HG02973 (cell line): ENCODE results near the gene CFAP299.

Experiments
- ATAC-seq: cut with Tn5 transposase; IDR thresholded peaks from one replicate; pipeline ENCODE4 v1.9.1; 2021; ENCODE audit warnings: moderate library complexity; ENCODE audit not compliant: unreplicated experiment

The CFAP299 gene

DNA sequence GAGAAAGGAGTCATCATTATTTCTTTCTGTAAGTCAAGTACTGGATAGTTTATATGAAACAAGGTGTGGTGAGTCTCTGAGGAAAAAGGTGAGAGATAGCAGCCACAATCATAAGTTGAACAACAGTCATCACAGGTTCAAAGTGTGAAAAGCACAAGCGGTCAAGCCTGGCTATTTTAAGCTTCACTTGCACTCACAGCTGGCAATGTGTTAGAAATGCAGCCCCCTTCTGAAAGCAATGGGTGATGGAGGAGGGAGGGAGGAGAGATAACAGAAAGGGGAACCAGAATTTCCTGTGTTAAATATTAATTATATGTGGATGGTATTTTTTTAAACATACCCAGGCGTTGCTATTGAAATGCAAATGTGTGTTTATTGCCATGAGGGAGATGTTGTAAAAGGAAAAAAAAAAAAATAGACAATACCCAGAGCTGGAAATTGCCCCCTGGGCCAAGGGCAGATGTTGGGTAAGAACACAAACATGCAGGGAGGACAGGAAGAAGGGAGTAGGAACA is 668.1 kb downstream of the CFAP299 start:
- ATAC-seq: peak; percentile 98

DNA sequence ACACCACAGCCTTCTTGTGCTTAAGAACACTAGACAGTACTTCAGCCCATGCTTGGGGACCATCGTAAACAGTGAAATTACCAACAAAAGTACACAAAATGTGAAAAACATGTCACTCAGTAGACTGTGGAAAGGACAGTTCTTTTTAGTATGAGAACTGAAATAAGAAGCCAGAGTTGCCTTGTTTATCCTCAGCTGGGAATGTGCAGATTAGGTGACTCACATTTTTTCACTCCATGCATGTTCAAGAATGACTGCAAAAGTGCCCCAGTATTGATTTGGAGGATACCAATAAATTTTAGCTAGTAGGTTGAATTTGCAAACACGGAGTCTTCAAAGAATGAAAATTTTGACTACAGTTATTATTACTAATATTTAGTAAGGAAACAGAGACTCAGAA is 671.9 kb downstream of the CFAP299 start:
- ATAC-seq: no peak
